ENCODE data around the gene MRPL4.

GRCh38 chr19:10292789-10293636 is 41.0 kb downstream of the MRPL4 start:
- TF ChIP-seq CTCF (IDR thresholded peaks at IDR 0.05), result no peak
- no peak for TF ChIP-seq POLR2A (IDR thresholded peaks at IDR 0.05)
- TF ChIP-seq POLR2AphosphoS5 (IDR thresholded peaks at IDR 0.05), result no peak
